Measurements from ENCODE around the gene KIF25.
"Not testable (repeated sequence)": the region's sequence is repeated elsewhere in the genome, so short reads cannot be mapped to it uniquely, and the experiment has no call there.

The KIF25 gene

GRCh38 chr6:168072730-168073129 lies 75.3 kb downstream of the KIF25 start:
- no peak for TF ChIP-seq CTCF (conservative IDR thresholded peaks at IDR 0.05; ENCODE audit: low read depth)
- no peak overlapping the region for H3K27ac ChIP-seq
- ChIA-PET CTCF (interaction anchor here (0.6 kb wide), 2 partner anchors 118 to 798 kb away, joined by 3 read pairs; no protein-coding TSS in a partner anchor), POLR2A (ENCODE audit: low non-redundant PET) (interaction anchor here (0.6 kb wide), 1 partner anchor 15 kb away, joined by 3 read pairs; no protein-coding TSS in a partner anchor)
- DNase-seq (ENCODE audit: low spot score), result no peak

DNA sequence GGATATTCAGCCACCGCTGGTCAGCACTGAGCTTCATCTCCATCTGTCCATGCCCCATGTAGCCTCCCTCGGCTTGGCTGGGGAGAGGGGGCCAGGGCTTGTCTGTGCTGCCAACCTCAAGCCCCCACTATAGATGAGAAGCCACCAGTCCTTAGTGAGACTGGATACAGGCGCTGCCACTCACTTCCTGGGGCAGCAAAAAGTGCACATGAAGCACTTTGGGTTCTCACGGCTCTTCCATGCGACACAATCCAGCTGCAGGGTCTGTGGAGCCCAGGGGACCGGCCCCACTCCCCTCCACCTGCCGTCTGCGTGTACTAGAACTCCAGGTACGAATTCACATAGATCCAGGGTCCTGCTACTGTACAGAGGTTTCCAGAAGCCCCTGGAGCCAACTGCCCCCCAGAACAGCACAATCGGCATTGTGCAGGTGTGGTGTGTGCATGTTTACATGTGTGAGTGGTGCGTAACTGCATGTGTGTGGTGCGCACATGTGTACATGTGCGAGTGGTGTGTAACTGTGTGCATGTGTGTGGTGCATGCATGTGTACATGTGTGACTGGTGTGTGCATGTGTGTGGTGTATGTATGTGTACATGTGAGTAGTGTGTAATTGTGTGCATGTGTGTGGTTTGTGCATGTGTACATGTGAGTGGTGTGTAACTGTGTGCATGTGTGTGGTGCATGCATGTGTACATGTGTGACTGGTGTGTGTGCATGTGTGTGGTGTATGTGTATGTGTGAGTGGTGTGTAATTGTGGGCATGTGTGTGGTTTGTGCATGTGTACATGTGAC lies 76.7 kb downstream of the KIF25 start:
- ChIA-PET POLR2A (ENCODE audit: low non-redundant PET) (no interaction called here), CTCF (no interaction called here)
- no peak overlapping the region for H3K27ac ChIP-seq
- TF ChIP-seq CTCF (conservative IDR thresholded peaks at IDR 0.05; ENCODE audit: low read depth), result no peak
- DNase-seq (ENCODE audit: low spot score), result no peak

- CTCF ChIA-PET, result no interaction called here
- POLR2A ChIA-PET (ENCODE audit: low non-redundant PET), result no interaction called here
- no peak for DNase-seq (ENCODE audit: low spot score)
- no peak for TF ChIP-seq CTCF (conservative IDR thresholded peaks at IDR 0.05; ENCODE audit: low read depth)
- H3K27ac ChIP-seq, result no peak overlapping the region
Observed at GRCh38 chr6:168075216-168075615, 77.7 kb downstream of the KIF25 start.

- no peak overlapping the region for H3K27ac ChIP-seq
- no peak for DNase-seq (ENCODE audit: low spot score)
- ChIA-PET CTCF (no interaction called here), POLR2A (ENCODE audit: low non-redundant PET) (no interaction called here)
- TF ChIP-seq CTCF (conservative IDR thresholded peaks at IDR 0.05; ENCODE audit: low read depth), result no peak
Observed at GRCh38 chr6:168075787-168076202, 78.3 kb downstream of the KIF25 start.

GRCh38 chr6:168077401-168077800 lies 79.9 kb downstream of the KIF25 start:
- CTCF ChIA-PET, result interaction anchor here (0.7 kb wide), 1 partner anchor 17 kb away, joined by 4 read pairs; no protein-coding TSS in a partner anchor
- H3K27ac ChIP-seq; DNase-seq (ENCODE audit: low spot score); POLR2A ChIA-PET (ENCODE audit: low non-redundant PET): not testable (repeated sequence)

GRCh38 chr6:168078175-168078942 lies 80.9 kb downstream of the KIF25 start:
- CTCF ChIA-PET, result interaction anchor here (0.7 kb wide), 1 partner anchor 18 kb away, joined by 4 read pairs; no protein-coding TSS in a partner anchor
- no peak for TF ChIP-seq CTCF (conservative IDR thresholded peaks at IDR 0.05; ENCODE audit: low read depth)
- no peak overlapping the region for H3K27ac ChIP-seq
- POLR2A ChIA-PET (ENCODE audit: low non-redundant PET), result no interaction called here
- no peak for DNase-seq (ENCODE audit: low spot score)

Data from RWPE1 (cell line).